ENCODE data around the gene SH3BP5L.
A peak's percentile ranks its signal among the peaks of the same experiment; 100 is the strongest.

SH3BP5L gene

GRCh38 chr1:248853663-248854375 is 28.1 kb upstream of the SH3BP5L start:
- in situ Hi-C loops (cut with HindIII; ENCODE audit: low pct_ligation_motif_present, low sequenced_read_pairs) = no loop called here
- no peak overlapping the region for H3K27ac ChIP-seq
- TF ChIP-seq, protein P1, sequence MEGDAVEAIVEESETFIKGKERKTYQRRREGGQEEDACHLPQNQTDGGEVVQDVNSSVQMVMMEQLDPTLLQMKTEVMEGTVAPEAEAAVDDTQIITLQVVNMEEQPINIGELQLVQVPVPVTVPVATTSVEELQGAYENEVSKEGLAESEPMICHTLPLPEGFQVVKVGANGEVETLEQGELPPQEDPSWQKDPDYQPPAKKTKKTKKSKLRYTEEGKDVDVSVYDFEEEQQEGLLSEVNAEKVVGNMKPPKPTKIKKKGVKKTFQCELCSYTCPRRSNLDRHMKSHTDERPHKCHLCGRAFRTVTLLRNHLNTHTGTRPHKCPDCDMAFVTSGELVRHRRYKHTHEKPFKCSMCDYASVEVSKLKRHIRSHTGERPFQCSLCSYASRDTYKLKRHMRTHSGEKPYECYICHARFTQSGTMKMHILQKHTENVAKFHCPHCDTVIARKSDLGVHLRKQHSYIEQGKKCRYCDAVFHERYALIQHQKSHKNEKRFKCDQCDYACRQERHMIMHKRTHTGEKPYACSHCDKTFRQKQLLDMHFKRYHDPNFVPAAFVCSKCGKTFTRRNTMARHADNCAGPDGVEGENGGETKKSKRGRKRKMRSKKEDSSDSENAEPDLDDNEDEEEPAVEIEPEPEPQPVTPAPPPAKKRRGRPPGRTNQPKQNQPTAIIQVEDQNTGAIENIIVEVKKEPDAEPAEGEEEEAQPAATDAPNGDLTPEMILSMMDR (IDR thresholded peaks at IDR 0.05; ENCODE audit: low read depth, low read length, missing control alignments) = no peak
- no peak overlapping the region for H3K4me3 ChIP-seq (ENCODE audit: low read depth, low read length)
- H3K27me3 ChIP-seq (replicated peaks) = no peaks in the 10 kb centered on the region
- H3K36me3 ChIP-seq (replicated peaks) = peaks cover 32% of the 10 kb centered on the region
- no peak for DNase-seq

DNA sequence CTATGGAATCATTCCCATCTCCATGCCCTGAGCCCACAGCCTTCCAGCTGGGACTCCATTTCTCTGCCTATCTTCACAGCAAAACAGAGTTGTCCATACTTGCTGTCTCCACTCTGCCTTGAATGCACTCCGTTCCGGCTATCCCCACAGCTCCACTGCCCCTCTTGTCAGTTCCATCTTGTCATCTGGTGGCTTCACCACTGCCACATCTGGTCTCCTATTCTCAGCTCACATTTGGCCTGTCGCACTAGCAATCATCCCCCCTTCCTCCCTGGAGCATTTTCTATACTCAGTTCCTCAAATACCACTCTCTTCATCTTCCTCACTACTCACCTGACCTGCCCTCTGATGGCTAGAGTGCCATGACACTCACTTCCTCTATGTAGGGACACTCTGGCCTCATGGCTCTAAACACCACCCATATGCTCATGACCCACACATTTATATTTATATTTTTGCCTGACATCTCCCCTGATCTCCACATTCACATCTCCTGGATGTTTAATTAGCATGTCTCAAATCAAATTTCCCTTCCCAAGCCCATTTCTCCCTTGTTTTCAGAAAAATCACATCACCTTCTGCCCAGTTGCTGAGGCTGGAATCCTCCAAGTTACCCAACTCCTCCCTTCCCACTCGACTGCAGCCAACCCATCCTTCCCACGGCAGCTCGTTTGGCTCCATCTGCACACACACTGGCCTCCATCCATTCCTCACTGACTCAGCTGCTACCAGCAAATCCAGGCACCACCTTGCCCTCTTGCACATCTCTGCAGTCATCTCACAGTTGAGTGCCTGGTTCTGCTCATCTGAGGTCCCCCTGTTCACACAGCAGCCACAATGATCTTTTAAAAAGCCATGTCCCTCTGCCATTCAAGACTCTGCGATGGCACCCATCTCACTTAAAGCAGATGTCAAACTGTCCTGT is 27.0 kb upstream of the SH3BP5L start:
- TF ChIP-seq, protein P1 (IDR thresholded peaks at IDR 0.05; ENCODE audit: low read depth, low read length, missing control alignments) = no peak
- H3K27me3 ChIP-seq (replicated peaks) = no peaks in the 10 kb centered on the region
- peaks cover 42% of the 10 kb centered on the region for H3K36me3 ChIP-seq (replicated peaks)
- H3K4me3 ChIP-seq (ENCODE audit: low read depth, low read length) = no peak overlapping the region
- in situ Hi-C loops (cut with HindIII; ENCODE audit: low pct_ligation_motif_present, low sequenced_read_pairs) = no loop called here
- no peak overlapping the region for H3K27ac ChIP-seq
- DNase-seq = no peak

DNA sequence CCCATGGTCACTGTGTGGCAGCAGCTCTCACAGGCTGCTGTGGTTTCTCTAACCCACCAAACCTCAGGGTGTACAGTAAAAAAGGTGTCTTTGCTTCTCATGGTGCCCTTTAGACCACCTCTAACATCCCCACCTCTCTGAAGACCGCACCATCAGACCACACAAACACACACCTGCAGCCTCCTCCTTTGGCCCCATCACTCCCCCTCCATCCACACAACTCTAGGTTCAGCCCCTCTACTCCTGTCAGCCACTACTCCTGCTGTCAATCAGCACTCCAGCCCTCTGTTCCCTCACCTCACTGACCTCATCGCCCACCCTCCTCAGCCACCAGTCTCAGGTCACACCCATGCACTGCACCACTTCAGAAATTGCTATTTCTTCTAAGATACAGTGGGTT is 25.7 kb upstream of the SH3BP5L start:
- no peak overlapping the region for H3K27ac ChIP-seq
- no peaks in the 10 kb centered on the region for H3K27me3 ChIP-seq (replicated peaks)
- H3K36me3 ChIP-seq (replicated peaks) = peaks cover 50% of the 10 kb centered on the region
- H3K4me3 ChIP-seq (ENCODE audit: low read depth, low read length) = no peak overlapping the region
- TF ChIP-seq, protein P1 (IDR thresholded peaks at IDR 0.05; ENCODE audit: low read depth, low read length, missing control alignments) = no peak
- no peak for DNase-seq
- in situ Hi-C loops (cut with HindIII; ENCODE audit: low pct_ligation_motif_present, low sequenced_read_pairs) = no loop called here

GRCh38 chr1:248850536-248851251 is 25.0 kb upstream of the SH3BP5L start:
- peaks cover 54% of the 10 kb centered on the region for H3K36me3 ChIP-seq (replicated peaks)
- no peaks in the 10 kb centered on the region for H3K27me3 ChIP-seq (replicated peaks)
- no peak overlapping the region for H3K27ac ChIP-seq
- no peak for DNase-seq
- H3K4me3 ChIP-seq (ENCODE audit: low read depth, low read length) = no peak overlapping the region
- in situ Hi-C loops (cut with HindIII; ENCODE audit: low pct_ligation_motif_present, low sequenced_read_pairs) = no loop called here
- TF ChIP-seq, protein P1 (IDR thresholded peaks at IDR 0.05; ENCODE audit: low read depth, low read length, missing control alignments) = peak; percentile 6

- peaks cover 55% of the 10 kb centered on the region for H3K36me3 ChIP-seq (replicated peaks)
- H3K27me3 ChIP-seq (replicated peaks) = no peaks in the 10 kb centered on the region
- in situ Hi-C loops (cut with HindIII; ENCODE audit: low pct_ligation_motif_present, low sequenced_read_pairs) = no loop called here
- no peak overlapping the region for H3K27ac ChIP-seq
- DNase-seq = no peak
- H3K4me3 ChIP-seq (ENCODE audit: low read depth, low read length) = no peak overlapping the region
- TF ChIP-seq, protein P1 (IDR thresholded peaks at IDR 0.05; ENCODE audit: low read depth, low read length, missing control alignments) = no peak
These were observed 24.4 kb upstream of the SH3BP5L start for GRCh38 chr1:248850124-248850523.
